IMR-90 (cell line): ENCODE data around the gene RBMS3.

Experiments
- BHLHE40 ChIP-seq: fragments of 150-350 bp; IDR thresholded peaks from 2 replicates; pipeline ENCODE4 v1.6.1; 2016; ENCODE audit warnings: mild to moderate bottlenecking, low read depth, low read length
- CEBPB ChIP-seq: IDR thresholded peaks from 2 replicates; pipeline ENCODE4 v1.6.1; 2012; ENCODE audit warnings: low read depth, low read length, improper control_type of control experiment
- CTCF ChIP-seq: conservative IDR thresholded peaks from 2 replicates; pipeline ENCODE4 v1.5.1; 2012; ENCODE audit warnings: mild to moderate bottlenecking, low read depth, low read length, improper control_type of control experiment
- ELK1 ChIP-seq: fragments of 150-350 bp; IDR thresholded peaks from 2 replicates; pipeline ENCODE4 v1.6.1; 2016; ENCODE audit warnings: low read depth, mild to moderate bottlenecking, low read length, moderate library complexity, borderline replicate concordance
- FOS ChIP-seq: fragments of 150-350 bp; IDR thresholded peaks from 2 replicates; pipeline ENCODE4 v1.6.1; 2016; ENCODE audit warnings: low read depth, low read length
- MAFK ChIP-seq: IDR thresholded peaks from 2 replicates; pipeline ENCODE4 v1.6.1; 2012; ENCODE audit warnings: low read depth, low read length, improper control_type of control experiment
- MXI1 ChIP-seq: IDR thresholded peaks from 2 replicates; pipeline ENCODE4 v1.6.1; 2012; ENCODE audit warnings: low read depth, mild to moderate bottlenecking, low read length, moderate library complexity, borderline replicate concordance
- POLR2A ChIP-seq: IDR thresholded peaks from 2 replicates; pipeline ENCODE4 v1.6.1; 2012; ENCODE audit warnings: mild to moderate bottlenecking, low read depth, low read length
- RAD21 ChIP-seq: IDR thresholded peaks from 2 replicates; pipeline ENCODE4 v1.6.1; 2012; ENCODE audit warnings: low read length, improper control_type of control experiment
- RFX5 ChIP-seq: IDR thresholded peaks from 2 replicates; pipeline ENCODE4 v1.8.0; 2012; ENCODE audit warnings: low read depth, mild to moderate bottlenecking, low read length, moderate library complexity
- SMC3 ChIP-seq: fragments of 150-350 bp; IDR thresholded peaks from 2 replicates; pipeline ENCODE4 v1.6.1; 2016; ENCODE audit warnings: low read depth, mild to moderate bottlenecking, antibody characterized with exemption, low read length, moderate library complexity
- USF2 ChIP-seq: fragments of 150-350 bp; IDR thresholded peaks from 2 replicates; pipeline ENCODE4 v1.6.1; 2017; ENCODE audit warnings: mild to moderate bottlenecking, antibody characterized with exemption, low read length, low read depth

GRCh38 chr3:29271475-29271874, 9.4 kb upstream of the RBMS3 start:
- TF ChIP-seq CEBPB: no peak
- no peak for TF ChIP-seq RFX5
- no peak for TF ChIP-seq CTCF
- TF ChIP-seq POLR2A: no peak
- no peak for TF ChIP-seq ELK1
- TF ChIP-seq SMC3: no peak
- TF ChIP-seq FOS: no peak
- TF ChIP-seq BHLHE40: no peak
- no peak for TF ChIP-seq MXI1
- no peak for TF ChIP-seq MAFK
- TF ChIP-seq RAD21: no peak
- no peak for TF ChIP-seq USF2
